GM19035 (cell line): Measurements from ENCODE around the gene RPS16.

ENCODE experiments used
- ATAC-seq: cut with Tn5 transposase; IDR thresholded peaks from one replicate; pipeline ENCODE4 v1.9.1; 2021; ENCODE audit not compliant: unreplicated experiment

Gene RPS16

DNA sequence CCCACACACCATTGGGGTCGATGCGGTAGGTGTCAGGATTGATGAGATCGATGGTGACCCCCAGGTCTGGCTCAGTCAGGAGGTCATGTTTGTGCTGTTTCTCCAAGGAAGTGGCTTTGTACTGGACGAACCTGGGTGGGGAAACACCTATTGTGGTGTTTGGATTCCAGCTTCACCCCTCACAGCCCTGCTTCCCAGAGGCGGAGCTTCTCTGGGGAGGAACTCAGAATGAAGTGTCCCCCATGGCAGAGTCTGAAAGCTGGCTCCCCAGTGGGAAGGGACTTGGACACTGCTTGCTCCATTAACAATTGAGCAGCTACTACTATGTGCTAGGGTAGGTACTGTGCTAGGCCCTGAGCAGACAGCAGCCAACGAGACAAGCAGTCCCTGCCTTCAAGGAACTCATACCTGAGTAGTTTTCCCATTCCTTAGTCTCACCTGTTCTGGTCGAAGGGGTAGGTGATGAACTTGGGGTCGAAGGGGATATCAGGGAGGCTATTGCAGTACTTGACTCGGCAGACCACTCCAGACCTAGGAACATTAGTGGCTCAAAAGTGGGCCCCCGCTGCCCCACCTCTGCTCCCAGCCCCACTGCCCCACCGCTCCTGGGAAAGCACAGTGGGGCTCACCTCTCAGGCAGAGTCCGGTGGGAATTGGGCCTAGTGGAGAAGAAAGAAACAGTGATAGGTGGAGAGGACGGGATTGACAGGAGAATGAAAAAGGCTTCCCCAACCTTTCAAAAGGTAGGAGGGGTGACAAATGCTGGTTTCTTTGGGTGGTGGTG is 45.9 kb downstream of the RPS16 start:
- no peak for ATAC-seq

DNA sequence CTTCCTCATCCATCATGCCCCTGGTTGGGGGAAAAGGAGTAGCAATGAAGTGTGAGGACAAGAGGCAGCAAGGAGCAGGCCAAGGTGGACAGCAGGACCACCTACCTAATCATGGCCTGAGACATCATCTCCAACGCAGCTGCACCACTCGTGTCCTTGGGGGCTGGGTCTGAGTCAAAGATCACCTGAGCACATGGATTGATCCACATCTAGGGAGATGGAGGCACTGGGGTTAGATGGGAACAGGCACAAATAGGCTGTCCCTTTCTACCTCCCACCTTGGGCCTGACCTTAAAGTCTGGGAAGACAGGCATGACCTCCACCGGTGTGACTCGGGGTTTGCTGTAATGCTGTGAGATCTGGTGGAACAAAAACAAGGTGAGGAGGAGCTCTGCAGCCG is 47.1 kb downstream of the RPS16 start:
- no peak for ATAC-seq

DNA sequence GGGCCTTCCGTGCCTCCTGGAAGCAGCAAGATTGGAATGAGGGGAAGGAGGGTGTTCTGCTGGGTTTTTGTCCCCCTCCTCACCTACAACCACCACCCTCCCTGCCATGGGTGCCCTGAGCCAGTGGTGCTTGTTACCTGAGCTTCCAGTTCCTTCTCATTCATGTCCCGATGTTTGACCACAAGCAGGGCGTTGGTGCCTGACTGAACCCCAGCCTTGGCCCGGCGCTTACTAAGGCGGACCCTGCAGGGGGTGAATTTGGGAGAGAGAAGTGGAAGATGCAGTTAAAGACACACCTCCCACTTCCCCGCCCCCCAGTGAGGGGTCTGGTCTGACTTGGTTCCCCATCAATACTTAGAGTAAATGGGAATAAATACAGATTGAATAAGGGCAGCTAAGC is 49.2 kb downstream of the RPS16 start:
- ATAC-seq = no peak

DNA sequence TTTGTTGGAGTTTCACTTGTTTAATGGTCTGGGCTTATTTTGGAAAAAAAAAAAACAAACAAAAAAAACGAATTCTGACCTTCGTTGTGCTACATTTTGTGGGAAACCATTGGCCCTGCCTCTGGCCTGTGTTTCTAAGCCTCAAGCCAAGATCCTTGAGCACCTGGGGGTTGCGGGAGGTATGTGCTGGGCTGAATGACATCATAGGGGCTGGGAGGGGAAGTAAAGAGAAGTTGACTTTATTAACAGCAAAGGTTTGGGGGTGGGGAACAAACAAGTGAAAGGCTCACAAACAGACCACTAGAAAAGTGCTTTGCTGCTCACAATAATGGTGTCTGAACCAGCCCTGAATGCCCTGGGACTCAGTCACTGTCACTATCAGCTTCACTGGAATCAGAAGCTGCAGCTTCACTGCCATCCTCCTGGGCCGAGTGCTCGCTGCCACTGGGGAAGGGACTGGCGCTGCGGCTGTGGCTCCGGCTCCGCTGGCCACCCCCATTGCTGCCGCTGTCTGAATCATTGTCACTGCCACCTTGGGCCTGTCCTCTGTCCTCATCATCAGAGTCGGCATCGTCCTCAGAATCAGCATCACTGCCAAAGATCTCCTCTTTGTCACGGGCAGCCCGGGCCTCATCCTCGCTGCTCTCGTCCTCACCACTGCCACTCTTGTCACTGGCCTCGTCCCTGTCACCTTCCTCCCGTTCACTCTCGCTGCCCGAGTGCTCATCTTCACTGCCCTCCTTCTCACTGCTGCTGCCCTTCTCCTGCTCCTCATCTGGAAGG is 49.9 kb downstream of the RPS16 start:
- ATAC-seq = no peak

DNA sequence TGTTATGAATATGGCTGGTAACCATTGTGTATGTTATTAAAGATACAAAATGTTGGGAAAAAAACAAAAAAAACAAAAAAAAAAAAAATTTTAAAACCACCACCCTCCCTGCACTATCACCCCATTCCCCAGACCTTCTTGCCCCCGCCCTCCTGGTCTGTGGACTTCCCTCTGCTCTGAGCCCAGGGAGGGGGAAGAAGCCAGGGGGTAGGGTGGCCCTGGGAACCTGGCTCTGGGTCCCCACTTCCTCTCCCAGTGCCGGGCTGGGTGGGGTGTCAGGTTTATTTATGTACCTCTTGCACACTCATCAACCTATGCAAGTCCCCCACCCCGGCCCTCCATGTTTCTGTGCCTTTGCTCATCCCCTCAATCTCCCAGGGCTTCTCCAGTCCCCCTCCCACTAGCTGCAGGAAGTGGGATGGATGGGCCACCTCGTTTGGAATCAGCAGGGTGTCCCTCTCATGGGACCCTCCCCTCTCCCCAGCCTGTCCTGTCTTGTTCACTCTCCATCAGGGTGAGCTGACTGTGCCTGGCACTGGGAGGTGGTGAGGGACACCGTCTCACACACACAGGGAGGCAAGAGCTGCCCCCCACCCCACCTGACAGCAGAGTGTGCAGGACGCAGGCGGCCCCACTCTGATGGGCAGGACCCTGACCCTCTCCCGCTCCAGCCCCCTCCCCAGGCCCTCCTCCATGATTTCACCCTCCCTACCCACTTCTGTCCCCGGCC is 50.7 kb downstream of the RPS16 start:
- ATAC-seq = no peak
